ENCODE measurements around the gene WRAP53. TPM values are rescaled to one million over a fixed set of nuclear protein-coding genes. Genes with fewer than 3 reads are reported as not detected.

The WRAP53 gene
- total and polyA plus RNA-seq, 2 of the 13 experiments (the other 11 are each of a cell fraction or from before 2014, with no cell fraction given): 7.0 to 19.5 TPM

DNA sequence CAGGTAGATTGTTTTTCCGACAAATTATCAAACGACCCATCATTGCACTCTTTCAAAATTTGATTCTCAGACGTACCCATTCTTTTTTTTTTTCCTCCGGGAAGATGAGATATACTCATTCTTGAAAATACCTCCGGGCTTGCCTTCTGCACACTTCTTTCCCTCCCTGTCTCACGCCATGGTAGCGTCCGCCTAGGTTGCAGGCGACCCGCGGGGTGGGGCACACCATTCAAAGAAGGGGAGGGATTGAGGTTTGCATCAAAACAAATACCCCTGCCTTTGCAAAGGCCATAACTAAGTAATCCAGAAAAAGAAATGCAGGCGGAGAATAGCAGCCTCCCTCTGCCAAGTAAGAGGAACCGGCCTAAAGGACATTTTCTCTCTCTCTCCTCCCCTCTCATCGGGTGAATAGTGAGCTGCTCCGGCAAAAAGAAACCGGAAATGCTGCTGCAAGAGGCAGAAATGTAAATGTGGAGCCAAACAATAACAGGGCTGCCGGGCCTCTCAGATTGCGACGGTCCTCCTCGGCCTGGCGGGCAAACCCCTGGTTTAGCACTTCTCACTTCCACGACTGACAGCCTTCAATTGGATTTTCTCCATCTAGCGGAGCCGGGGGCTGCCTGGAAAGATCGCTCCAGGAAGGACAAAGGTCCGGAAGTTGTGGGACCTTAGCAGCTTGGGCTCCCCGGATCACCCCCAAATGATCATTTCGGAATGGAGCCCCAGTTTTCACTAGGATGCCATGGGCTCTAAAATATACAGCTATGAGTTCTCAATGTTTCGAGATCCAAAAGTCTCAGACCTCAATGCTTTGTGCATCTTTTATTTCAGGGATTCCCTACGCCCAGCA lies 1.8 kb upstream of the WRAP53 start (continued):
- TF ChIP-seq, protein P1, sequence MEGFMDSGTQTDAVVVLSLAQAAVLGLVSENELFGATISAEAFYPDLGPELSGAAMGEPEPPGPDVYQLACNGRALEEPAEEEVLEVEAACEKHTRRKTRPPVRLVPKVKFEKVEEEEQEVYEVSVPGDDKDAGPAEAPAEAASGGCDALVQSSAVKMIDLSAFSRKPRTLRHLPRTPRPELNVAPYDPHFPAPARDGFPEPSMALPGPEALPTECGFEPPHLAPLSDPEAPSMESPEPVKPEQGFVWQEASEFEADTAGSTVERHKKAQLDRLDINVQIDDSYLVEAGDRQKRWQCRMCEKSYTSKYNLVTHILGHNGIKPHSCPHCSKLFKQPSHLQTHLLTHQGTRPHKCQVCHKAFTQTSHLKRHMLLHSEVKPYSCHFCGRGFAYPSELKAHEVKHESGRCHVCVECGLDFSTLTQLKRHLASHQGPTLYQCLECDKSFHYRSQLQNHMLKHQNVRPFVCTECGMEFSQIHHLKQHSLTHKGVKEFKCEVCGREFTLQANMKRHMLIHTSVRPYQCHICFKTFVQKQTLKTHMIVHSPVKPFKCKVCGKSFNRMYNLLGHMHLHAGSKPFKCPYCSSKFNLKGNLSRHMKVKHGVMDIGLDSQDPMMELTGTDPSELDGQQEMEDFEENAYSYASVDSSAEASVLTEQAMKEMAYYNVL (CRISPR knock-in tag; IDR thresholded peaks at IDR 0.05; ENCODE audit: borderline replicate concordance): no peak
- TF ChIP-seq, protein P2, sequence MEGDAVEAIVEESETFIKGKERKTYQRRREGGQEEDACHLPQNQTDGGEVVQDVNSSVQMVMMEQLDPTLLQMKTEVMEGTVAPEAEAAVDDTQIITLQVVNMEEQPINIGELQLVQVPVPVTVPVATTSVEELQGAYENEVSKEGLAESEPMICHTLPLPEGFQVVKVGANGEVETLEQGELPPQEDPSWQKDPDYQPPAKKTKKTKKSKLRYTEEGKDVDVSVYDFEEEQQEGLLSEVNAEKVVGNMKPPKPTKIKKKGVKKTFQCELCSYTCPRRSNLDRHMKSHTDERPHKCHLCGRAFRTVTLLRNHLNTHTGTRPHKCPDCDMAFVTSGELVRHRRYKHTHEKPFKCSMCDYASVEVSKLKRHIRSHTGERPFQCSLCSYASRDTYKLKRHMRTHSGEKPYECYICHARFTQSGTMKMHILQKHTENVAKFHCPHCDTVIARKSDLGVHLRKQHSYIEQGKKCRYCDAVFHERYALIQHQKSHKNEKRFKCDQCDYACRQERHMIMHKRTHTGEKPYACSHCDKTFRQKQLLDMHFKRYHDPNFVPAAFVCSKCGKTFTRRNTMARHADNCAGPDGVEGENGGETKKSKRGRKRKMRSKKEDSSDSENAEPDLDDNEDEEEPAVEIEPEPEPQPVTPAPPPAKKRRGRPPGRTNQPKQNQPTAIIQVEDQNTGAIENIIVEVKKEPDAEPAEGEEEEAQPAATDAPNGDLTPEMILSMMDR (CRISPR knock-in tag; IDR thresholded peaks at IDR 0.05): no peak
- no peak for TF ChIP-seq SAFB2 (CRISPR knock-in tag; IDR thresholded peaks at IDR 0.05; ENCODE audit: borderline replicate concordance, low read depth)
- TF ChIP-seq FOXK2 (IDR thresholded peaks at IDR 0.05): peak; percentile 100
- 0 out of 2 replicates have a peak, but pooled peaks have one; percentile 5 for TF ChIP-seq ERF (CRISPR knock-in tag; IDR thresholded peaks at IDR 0.05)
- TF ChIP-seq ZNF839 (CRISPR knock-in tag; IDR thresholded peaks at IDR 0.05; ENCODE audit: borderline replicate concordance): no peak
- peak; percentile 13; the same call in 1 of the 2 replicates for TF ChIP-seq ARNT2 (CRISPR knock-in tag; IDR thresholded peaks at IDR 0.05; ENCODE audit: low read depth)
- TF ChIP-seq CREB1 (IDR thresholded peaks at IDR 0.05): no peak
- peak; percentile 66; the same call in 1 of the 2 replicates for TF ChIP-seq CREB1 (CRISPR knock-in tag; IDR thresholded peaks at IDR 0.05)
- no peak for TF ChIP-seq NAIF1 (CRISPR knock-in tag; IDR thresholded peaks at IDR 0.05; ENCODE audit: borderline replicate concordance)
- TF ChIP-seq, protein P3, sequence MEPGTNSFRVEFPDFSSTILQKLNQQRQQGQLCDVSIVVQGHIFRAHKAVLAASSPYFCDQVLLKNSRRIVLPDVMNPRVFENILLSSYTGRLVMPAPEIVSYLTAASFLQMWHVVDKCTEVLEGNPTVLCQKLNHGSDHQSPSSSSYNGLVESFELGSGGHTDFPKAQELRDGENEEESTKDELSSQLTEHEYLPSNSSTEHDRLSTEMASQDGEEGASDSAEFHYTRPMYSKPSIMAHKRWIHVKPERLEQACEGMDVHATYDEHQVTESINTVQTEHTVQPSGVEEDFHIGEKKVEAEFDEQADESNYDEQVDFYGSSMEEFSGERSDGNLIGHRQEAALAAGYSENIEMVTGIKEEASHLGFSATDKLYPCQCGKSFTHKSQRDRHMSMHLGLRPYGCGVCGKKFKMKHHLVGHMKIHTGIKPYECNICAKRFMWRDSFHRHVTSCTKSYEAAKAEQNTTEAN (CRISPR knock-in tag; conservative IDR thresholded peaks at IDR 0.05): peak; percentile 54; the same call in 1 of the 2 replicates
- TF ChIP-seq SMARCC2 (IDR thresholded peaks at IDR 0.05): no peak
- TF ChIP-seq SRF (IDR thresholded peaks at IDR 0.05; ENCODE audit: low read depth, low read length): no peak
- TF ChIP-seq ZNF260 (CRISPR knock-in tag; IDR thresholded peaks at IDR 0.05; ENCODE audit: borderline replicate concordance, low read depth): no peak
- TF ChIP-seq NR2C2 (CRISPR knock-in tag; IDR thresholded peaks at IDR 0.05; ENCODE audit: borderline replicate concordance): peak; percentile 48; the same call in 1 of the 2 replicates
- TF ChIP-seq SRSF4 (IDR thresholded peaks at IDR 0.05; ENCODE audit: low read depth, low read length, poor library complexity, severe bottlenecking): no peak
- TF ChIP-seq ZNF34 (CRISPR knock-in tag; IDR thresholded peaks at IDR 0.05; ENCODE audit: borderline replicate concordance): 0 out of 2 replicates have a peak, but pooled peaks have one; percentile 75
- no peak; the same call in 1 of the 2 replicates for TF ChIP-seq HDAC2 (CRISPR knock-in tag; IDR thresholded peaks at IDR 0.05)
- TF ChIP-seq ZNF670 (CRISPR knock-in tag; IDR thresholded peaks at IDR 0.05; ENCODE audit: borderline replicate concordance): no peak
- TF ChIP-seq JUND (CRISPR knock-in tag; IDR thresholded peaks at IDR 0.05): no peak
- TF ChIP-seq AHR (CRISPR knock-in tag; IDR thresholded peaks at IDR 0.05): no peak
- no peak for TF ChIP-seq KAT7 (CRISPR knock-in tag; IDR thresholded peaks at IDR 0.05; ENCODE audit: borderline replicate concordance)
- no peak for TF ChIP-seq ZMYM2 (CRISPR knock-in tag; IDR thresholded peaks at IDR 0.05)
- TF ChIP-seq NRL (CRISPR knock-in tag; IDR thresholded peaks at IDR 0.05; ENCODE audit: borderline replicate concordance): no peak
- no peak for TF ChIP-seq ZFP82 (CRISPR knock-in tag; IDR thresholded peaks at IDR 0.05; ENCODE audit: borderline replicate concordance)
- no peak for TF ChIP-seq GATAD2A (CRISPR knock-in tag; IDR thresholded peaks at IDR 0.05)
- TF ChIP-seq CC2D1A (CRISPR knock-in tag; IDR thresholded peaks at IDR 0.05): no peak
